ENCODE data around the gene SERPING1.

SERPING1 gene

GRCh38 chr11:57597461-57597915 lies at the start of gene SERPING1:
SERPING1 (plus strand) TSS chr11:57597685; CDS start chr11:57598271, 586 bp downstream.
- no peak for DNase-seq (ENCODE audit: low read depth, low spot score)

DNA sequence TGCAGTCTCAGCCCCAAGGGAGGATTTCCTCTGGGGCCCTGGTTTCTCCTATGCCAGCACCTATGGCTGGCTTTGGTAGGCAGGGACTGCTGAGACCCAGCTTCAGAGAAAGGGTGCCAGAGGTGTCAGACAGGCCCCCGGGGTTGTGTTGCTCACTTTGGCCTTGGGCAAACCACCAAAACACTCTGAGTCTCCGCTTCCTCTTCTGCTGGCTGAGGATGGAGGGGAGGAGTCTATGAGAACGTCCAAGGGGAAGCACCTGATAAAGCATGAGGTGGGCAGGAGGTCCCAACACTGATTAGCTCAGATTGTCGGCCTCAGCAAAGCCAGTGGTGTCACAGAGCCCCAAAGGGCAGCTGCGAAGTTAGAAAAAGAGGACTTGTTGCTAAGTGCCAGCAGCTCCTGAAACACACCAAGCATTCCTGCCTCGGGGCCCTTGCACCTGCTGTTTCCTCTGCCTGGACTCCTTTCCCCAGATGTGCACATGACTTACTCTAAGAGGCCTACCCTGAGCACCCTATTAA lies 49.6 kb upstream of the SERPING1 start:
- DNase-seq (ENCODE audit: low read depth, low spot score): no peak

DNA sequence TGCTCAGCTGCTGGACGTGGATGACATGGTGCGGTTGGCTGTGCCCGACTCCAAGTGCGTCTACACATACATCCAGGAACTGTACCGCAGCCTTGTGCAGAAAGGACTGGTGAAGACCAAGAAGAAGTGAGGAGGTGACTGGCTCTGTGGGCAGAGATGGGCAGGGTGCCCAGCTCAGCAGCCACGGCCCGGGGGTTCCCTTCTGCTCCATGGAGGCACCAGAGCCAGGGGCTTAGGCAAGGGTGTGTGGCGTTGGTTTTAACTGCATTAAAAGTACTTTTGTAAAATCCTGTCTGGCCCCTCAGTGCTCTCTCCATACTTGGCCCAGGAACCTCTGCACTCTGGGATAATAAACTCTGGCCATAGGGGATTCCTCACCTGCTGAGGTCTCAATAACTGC lies 47.5 kb upstream of the SERPING1 start:
- DNase-seq (ENCODE audit: low read depth, low spot score): no peak

DNA sequence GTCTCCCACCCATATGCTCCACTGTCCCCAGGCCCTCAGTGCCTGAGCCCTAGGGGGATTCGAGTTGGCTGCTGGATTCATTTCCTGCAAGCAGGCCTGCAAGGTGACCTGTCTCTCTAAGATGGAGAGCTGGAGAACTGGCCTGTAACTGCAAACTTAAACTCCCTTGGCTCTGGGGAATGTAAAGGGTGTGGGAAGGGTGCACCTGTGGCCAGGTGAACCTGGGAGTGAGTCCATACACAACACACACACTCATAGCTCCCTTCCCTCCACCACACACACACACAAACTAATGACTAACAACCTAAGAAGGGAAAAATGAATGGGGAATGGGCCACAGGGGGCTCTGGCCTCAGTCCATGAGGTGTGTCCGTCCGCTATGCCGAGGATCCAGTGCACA lies 45.5 kb upstream of the SERPING1 start:
- no peak for DNase-seq (ENCODE audit: low read depth, low spot score)

GRCh38 chr11:57552479-57552878 lies 45.0 kb upstream of the SERPING1 start:
- no peak for DNase-seq (ENCODE audit: low read depth, low spot score)

DNA sequence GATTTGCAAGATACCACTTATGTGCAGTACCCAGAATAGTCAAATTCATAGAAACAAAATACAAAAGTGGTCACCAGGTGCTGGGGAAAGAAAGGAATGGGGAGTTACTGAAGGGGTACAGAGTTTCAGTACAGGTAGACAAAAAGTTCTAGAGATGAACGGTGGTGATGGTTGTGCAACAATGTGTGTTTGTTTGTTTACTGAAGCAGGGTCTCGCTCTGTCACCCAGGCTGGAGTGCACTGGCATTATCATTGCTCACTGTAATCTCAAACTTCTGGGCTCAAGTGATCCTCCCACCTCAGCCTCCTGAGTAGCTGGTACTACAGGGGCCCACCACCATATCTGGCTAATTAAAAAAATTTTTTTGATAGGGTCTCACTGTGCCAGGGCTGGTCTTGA lies 42.1 kb upstream of the SERPING1 start:
- DNase-seq (ENCODE audit: low read depth, low spot score): no peak

- DNase-seq (ENCODE audit: low read depth, low spot score): no peak
These were observed 41.4 kb upstream of the SERPING1 start for GRCh38 chr11:57556041-57556440.

GRCh38 chr11:57560146-57560545 lies 37.3 kb upstream of the SERPING1 start:
- DNase-seq (ENCODE audit: low read depth, low spot score): no peak

- no peak for DNase-seq (ENCODE audit: low read depth, low spot score)
These were observed 34.9 kb upstream of the SERPING1 start for GRCh38 chr11:57562596-57562995.

DNA sequence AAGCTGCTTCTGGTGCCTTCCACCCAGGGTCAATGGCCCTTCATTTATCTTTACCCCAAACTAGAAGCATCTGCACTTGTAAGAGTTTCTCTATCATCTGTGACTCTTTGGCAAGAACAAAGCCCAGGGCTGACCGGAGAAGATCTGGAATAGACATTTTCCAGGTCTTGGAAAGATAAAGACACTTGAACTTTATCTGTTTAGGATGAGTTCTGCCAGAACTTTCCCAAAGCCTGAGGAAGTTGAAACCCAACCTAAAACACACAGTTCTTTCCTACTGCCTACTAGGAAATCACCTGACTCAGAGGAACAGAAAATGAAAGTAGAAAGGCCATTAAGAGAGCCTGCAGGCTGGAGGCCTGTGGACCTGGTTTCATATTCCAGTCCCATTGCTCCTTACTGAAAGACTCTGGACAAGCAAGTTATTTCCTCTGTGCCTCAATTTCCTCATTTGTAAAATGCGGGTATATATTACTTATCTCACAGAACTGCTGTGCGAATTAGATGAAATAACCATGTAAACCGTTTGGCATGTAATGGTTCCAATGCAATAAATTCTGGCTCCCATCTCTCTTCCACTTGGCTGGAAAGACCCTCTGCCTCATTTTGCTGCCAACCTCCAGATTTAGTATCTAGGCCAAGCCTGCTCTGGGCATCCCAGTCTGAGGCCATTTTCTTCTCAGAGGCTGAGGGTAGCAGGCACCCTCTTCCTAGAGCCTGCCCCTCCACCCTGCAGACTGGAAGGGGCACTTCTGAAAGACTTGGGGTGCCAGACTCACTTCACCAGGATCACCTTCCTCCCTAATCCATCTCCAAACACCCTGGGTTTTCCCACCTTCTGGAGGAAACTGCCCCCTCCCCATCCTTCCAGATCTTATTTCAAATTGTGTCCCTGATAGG lies 31.2 kb upstream of the SERPING1 start:
- no peak for DNase-seq (ENCODE audit: low read depth, low spot score)

GRCh38 chr11:57566905-57567514 lies 30.5 kb upstream of the SERPING1 start:
- no peak for DNase-seq (ENCODE audit: low read depth, low spot score)

GRCh38 chr11:57567515-57568329 lies 29.8 kb upstream of the SERPING1 start, which contains the start of gene UBE2L6:
UBE2L6 (minus strand) TSS chr11:57567672; CDS start chr11:57567611, 61 bp downstream.
- DNase-seq (ENCODE audit: low read depth, low spot score): no peak

- DNase-seq (ENCODE audit: low read depth, low spot score): no peak
These were observed 29.1 kb upstream of the SERPING1 start for GRCh38 chr11:57568330-57568766.

- DNase-seq (ENCODE audit: low read depth, low spot score): no peak
These were observed 25.9 kb upstream of the SERPING1 start for GRCh38 chr11:57571606-57572005.

GRCh38 chr11:57574061-57574460 lies 23.4 kb upstream of the SERPING1 start:
- no peak for DNase-seq (ENCODE audit: low read depth, low spot score)

DNA sequence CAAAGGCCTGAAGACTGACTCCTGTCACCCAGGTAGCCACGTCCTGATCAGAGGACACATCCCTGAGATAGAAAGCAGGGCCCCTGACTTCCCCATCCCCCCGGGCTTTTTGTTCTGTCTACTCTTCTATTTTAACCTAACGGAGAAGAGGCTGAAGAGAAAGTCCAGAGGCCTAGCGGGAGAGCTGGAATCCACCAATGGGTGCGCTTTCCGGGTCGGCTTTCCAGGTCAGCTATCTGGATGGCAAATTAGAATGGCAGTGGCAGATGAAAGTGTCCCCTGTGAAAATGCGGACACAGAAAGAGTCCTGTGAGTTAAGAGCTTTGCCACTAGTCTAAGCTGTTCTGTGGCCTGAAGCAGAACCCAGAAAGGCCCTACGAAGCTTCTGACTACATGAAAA lies 13.1 kb upstream of the SERPING1 start:
- DNase-seq (ENCODE audit: low read depth, low spot score): no peak

GRCh38 chr11:57585301-57585700 lies 12.2 kb upstream of the SERPING1 start:
- no peak for DNase-seq (ENCODE audit: low read depth, low spot score)

GRCh38 chr11:57586711-57587245 lies 10.7 kb upstream of the SERPING1 start:
- DNase-seq (ENCODE audit: low read depth, low spot score): no peak

DNA sequence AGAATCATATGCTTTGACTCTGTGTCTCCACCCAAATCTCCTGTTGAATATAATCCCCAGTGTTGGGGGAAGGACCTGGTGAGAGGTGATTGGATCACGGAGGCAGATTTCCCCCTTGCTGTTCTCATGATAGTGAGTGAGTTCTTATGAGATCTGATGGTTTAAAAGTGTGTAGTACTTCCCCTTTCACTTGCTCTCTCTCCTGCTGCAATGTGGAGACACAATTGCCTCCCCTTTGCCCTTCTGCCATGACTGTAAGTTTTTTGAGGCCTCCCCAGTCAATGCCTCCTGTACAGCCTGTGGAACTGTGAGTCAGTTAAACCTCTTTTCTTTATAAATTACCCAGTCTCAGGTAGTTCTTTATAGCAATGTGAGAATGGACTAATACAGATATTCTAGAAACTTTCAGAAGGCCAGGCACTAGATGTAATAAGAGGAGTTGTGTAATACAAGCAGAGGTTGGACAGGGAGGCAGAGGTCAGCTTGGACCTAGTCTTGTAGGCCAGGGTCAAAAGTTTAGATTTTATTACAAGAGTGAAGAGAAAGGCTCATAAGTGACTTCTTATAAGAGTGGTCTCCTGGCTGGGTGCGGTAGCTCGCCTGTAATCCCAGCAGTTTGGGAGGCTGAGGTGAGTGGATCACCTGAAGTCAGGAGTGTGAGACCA lies 9.3 kb upstream of the SERPING1 start:
- no peak for DNase-seq (ENCODE audit: low read depth, low spot score)

DNA sequence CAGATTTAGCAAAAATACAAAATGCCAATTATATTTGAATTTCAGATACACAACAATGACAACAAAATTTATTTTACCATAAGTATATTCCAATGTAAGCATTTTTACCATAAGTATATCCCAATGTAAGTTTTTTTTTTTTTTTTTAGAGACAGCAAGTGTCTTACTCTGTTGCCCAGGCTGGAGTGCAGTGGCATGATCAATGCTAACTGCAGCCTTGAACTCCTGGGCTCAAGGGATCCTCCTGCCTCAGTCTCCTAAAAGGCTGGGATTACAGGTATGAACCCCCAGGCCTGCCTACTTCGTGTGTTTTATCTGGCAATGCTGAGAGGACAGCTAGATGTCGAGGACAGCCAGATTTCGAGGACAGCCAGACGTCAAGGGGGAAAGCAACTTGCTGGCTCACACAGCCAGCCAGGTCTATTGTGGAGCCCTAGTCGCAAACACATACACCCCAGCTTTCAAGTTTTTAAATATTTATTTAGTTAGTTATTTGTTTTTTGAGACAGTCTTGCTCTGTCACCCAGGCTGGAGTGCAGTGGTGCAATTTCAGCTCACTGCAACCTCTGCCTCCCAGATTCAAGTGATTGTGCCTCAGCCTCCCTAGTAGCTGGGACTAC lies 1.1 kb upstream of the SERPING1 start:
- no peak for DNase-seq (ENCODE audit: low read depth, low spot score)
